Lower leg skin (tissue), 3 donors: ENCODE results near the gene VWA8.

Experiments
- POLR2A ChIP-seq, 2 donors: fragments of 450-650 bp; IDR thresholded peaks; one replicate each; pipeline ENCODE4 v1.6.1; 2016 to 2017; ENCODE audit warnings: antibody characterized with exemption in 2 of 2, mild to moderate bottlenecking in 1 of 2, moderate library complexity in 1 of 2
- TF ChIP-seq, protein P1 (sequence below), 3 donors: fragments of 450-650 bp; IDR thresholded peaks; one replicate each; pipeline ENCODE4 v1.5.1; 2016; ENCODE audit warnings: antibody characterized with exemption in 3 of 3, mild to moderate bottlenecking in 3 of 3, moderate library complexity in 2 of 3

- TF ChIP-seq, protein P1, sequence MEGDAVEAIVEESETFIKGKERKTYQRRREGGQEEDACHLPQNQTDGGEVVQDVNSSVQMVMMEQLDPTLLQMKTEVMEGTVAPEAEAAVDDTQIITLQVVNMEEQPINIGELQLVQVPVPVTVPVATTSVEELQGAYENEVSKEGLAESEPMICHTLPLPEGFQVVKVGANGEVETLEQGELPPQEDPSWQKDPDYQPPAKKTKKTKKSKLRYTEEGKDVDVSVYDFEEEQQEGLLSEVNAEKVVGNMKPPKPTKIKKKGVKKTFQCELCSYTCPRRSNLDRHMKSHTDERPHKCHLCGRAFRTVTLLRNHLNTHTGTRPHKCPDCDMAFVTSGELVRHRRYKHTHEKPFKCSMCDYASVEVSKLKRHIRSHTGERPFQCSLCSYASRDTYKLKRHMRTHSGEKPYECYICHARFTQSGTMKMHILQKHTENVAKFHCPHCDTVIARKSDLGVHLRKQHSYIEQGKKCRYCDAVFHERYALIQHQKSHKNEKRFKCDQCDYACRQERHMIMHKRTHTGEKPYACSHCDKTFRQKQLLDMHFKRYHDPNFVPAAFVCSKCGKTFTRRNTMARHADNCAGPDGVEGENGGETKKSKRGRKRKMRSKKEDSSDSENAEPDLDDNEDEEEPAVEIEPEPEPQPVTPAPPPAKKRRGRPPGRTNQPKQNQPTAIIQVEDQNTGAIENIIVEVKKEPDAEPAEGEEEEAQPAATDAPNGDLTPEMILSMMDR (IDR thresholded peaks at IDR 0.05) = no peak
- no peak for TF ChIP-seq POLR2A (IDR thresholded peaks at IDR 0.05)
Observed at GRCh38 chr13:41580345-41580744, 380.6 kb downstream of the VWA8 start.
